HG02571 (cell line): ENCODE measurements around the gene SHH.
"Not testable (repeated sequence)": the region's sequence is repeated elsewhere in the genome, so short reads cannot be mapped to it uniquely, and the experiment has no call there.

ENCODE experiments used
- ATAC-seq: cut with Tn5 transposase; IDR thresholded peaks from one replicate; pipeline ENCODE4 v1.9.1; 2021; ENCODE audit warnings: mild to moderate bottlenecking, moderate library complexity; ENCODE audit not compliant: unreplicated experiment

Gene SHH

GRCh38 chr7:155843426-155844018, 31.3 kb upstream of the SHH start:
- ATAC-seq, result no peak

GRCh38 chr7:155842496-155843265, 30.4 kb upstream of the SHH start:
- ATAC-seq, result no peak

DNA sequence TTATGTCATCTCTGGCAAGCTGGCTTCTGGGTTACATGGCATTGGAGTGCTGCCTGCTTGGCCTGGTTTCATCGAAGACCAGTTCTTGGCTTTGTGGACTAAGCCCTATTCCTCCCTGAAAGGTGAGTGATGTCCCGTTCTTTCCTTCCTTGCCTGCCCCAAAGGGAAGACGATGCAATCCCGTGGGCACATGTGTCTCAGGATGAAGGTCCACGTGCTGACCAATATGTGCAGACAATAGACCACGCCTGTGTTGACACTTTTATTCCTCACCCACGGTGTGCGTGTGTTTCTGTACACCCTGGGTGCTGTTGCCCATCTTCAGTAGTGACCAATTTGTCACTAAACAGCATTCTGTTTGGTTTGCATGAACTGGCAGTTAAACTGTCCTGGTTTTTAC, 28.6 kb upstream of the SHH start:
- ATAC-seq, result no peak

DNA sequence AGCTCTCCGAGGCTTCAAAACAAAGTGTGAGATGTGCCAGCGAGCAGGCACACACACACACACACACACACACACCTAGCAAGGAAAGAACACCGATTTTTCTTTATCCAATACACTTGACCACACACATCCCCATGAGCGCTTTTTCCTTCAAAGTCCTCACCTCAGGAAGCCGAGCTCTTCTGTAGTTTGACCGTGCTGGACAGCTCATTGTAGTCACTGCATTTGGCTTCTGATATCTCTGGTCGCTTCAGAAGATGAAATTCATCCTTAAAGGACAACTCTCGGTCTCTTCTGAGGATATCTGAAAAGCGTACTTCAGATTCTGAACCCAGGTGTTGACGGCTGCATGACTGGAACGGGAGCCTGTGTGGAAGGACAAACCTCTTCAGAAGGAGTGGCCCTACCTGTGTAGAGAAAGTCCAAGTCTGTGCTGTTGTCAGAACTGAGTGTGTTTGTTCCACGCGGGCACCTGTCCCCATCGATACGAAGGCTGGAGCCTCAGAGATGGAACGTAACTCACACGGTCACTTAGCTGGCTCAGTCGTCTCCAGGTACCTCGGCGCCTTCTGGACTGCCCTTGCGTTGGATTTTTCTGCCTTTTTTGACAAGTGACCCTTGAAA, 28.1 kb upstream of the SHH start:
- ATAC-seq, result no peak

DNA sequence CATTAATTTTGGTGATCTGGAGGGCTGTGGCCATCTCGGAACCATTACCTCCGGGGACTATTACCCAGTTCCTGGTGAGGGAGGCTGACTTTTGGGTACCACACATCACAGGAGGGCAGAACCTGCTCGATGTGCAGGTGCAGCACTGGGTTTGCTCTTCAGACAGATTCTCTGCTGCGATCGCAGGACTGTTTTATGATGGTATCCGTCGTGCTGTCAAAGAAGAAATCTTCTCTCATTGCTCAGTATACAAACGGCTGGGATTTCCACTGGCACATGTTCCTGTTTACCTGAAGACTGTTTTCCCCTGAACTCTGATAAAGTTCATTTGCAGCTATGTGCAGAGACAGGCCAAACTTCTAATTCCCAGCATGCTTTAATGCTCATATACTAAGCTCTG, 27.2 kb upstream of the SHH start:
- no peak for ATAC-seq

DNA sequence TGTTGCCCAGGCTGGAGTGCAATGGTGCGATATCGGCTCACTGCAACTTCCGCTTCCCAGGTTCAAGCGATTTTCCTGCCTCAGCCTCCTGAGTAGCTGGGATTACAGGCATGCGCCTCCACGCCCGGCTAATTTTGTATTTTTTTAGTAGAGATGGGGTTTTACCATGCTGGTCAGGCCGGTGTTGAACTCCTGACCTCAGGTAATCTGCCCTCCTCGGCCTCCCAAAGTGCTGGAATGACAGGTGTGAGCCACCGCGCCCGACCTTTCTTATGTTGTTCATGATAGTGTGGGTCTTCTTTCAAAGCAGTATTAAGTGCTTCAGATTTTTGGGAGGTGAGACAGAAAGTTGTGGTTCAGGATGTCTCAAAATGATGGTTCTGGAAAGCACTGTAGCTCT, 26.0 kb upstream of the SHH start:
- not testable (repeated sequence) for ATAC-seq

GRCh38 chr7:155837126-155837479, 24.8 kb upstream of the SHH start:
- ATAC-seq, result no peak

DNA sequence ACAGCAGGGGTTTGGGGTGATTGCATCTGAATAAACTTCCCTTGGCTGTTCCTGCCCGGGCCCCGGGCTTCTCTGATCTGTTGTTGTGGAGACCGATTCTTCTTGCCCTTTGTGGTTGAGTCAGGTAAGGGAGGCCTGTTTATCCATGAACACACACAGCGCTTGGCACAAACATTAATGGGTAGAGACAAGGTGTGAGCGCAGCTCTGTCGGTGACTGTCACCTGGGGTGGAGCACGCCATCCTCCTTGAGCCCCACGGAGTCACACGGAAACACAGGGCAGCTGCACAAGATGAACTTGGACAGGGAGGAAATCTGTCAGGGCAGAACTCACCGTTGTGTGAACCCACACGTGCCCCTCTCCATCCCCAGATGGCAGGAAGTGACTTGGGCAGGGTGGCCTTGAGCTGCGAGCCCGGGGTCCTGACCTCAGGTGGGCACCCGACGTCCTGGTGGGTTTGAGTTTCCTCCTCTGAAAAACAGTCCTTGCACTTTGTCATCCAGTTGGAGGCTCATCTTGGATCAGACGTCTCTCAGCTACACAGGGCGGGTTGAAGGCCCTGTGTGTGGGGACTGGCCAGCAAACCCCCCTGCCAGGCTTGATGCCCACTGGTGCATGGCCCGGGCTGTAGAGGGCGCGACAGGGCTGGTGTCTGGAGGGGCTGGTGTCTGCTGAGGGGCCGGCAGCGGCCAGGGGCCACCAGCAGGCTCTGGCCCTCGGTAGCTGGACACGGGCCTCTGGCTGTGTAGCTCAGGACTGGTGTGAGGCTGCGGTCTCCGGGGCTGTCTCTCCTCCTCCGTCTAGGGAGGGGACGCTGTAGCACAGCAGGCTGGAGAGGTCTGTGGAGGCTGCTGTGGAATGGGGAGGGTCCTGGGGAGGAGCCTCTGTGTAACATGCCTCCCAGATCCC, 24.2 kb upstream of the SHH start:
- ATAC-seq, result no peak

- no peak for ATAC-seq
These were observed 23.4 kb upstream of the SHH start for GRCh38 chr7:155835446-155836215.

DNA sequence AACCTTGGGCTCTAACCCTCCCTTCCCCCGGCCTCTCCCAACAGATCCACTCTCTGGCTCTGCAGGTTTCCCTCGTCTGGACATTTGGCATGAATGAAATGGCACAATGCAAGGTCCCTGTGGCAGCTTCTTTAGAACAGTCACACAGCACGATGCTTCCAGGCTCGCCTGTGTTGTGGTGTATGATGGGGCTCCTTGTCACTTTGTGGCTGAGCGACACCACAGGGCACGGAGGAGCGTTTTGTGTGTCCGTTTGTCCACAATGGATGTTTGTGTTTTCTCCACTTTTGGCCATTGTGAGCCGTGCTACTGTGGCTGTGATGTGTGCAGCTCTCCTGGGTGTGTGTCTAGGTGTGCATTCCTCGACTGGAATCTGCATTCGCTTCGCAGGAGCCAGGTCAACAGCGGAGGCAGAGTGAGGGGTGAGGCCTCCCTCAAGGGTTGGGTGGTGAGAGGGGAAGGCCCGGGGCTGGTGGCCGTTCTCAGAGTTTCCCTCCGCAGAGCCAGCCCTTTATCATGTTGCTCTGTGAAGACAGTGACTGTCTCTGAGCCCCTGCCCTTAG, 22.3 kb upstream of the SHH start:
- ATAC-seq, result no peak

DNA sequence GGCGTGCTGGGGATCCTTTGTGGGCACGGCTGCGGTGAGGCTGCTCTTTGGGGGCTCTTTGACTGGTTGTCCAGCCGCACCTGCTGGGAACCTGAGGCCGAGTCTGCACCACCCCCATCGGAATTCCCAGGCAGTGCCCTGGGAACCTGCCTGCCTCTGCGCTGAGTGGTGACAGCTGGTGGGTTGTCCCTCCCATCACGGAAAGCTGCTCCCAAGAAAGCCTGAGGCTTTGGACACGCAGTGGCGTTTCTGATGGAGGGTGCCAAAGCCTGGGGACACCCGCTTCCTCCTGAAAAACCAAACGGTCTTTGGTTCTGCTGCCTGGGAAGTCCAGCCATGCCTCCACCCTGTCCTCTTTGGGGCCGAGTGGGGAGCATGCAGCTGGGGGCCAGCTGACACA, 21.4 kb upstream of the SHH start:
- ATAC-seq, result no peak

DNA sequence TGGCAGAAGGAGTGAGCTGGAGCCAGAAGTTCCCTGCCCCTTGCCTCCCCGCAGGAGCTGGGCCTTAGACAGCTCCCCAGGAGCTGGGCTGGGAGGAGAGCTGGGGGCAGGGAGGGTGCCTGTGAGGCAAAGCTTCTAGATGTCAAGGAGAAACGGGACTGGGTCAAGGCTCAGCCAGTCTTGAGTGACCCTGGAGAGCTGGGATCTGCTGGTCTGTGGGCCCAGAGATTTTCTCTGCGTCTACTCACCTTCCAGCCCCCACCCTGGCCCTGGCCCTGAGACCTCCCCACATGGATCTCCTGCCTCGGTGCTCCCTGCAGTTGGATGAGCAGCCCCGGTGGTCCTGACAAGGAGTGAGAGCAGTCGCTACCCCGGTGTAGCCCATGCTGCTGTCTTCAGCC, 20.3 kb upstream of the SHH start:
- ATAC-seq, result no peak

DNA sequence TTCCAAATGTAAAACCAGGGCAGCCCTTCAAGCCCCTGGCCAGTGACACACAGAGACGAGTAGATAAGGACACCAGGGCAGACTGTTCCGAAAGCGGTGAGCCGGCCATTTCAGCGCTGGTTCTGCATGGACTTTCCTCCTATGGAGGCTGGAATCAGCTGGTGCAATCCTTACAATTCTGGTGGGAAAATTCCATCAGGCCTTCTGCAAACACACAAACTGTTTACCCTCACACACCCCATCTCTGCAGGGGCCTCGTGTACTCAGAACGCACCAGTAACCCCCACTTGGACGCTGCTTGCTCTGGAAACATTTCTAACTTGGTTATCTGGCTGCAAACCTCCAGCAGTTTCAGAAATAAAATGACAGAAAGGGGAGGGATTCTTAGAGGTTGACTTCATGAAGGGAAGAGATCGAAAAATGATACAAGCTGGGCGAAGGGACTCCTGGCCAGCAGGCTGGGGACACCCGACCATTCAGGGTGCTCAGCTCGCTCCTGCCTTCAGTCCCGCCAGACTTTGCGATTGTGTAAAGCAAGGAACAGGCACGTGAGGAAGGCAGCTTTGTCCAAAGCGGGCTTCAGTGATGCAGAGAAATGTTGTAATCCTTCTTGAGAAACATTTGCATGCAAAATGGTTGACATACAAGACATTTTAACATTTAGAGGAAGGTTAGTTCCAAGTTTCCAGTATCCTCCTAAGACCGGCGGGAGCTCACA, 19.7 kb upstream of the SHH start:
- no peak for ATAC-seq

DNA sequence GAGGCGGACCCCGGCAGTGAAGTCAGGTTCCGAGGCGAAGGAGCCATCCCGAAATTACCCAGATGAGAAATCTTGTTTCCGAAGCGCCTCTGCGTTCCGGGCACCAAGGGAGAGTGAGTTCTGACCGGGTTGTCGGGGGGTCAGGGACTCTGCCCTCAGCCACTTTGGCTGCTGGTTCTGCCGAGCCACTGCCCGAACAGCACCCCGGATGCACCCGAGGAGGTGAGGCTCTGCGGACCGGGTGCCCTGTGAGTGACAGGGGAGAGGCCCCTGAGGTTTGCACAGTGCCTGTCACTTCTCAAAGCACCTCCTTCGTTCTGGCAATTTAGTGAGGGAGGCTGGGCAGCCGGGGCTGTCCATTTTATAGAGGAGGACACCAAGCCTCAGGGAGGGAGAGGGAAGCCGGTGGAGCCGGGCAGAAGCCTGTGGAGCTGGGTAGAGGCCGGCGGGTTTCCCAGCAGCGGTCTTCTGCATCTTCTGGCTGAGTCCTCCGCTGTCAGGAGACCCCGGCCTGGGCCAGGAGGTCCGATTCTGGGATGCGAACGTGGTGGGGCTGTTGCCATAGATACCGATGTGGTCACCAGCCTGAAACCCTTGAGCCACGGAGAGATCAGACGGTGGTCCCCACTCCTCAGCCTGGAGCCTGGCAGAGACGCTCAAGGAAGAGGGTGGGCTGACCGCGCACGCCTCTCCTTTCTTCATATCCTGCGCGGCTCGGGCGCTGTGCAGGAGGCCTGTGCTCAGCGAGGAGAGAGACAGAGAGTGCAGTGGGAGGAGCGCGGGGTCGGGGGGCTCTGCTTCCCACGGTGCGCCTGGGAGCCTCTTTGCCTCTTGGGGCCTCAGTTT, 18.9 kb upstream of the SHH start:
- no peak for ATAC-seq

- no peak for ATAC-seq
These were observed 17.7 kb upstream of the SHH start for GRCh38 chr7:155829796-155830470.

DNA sequence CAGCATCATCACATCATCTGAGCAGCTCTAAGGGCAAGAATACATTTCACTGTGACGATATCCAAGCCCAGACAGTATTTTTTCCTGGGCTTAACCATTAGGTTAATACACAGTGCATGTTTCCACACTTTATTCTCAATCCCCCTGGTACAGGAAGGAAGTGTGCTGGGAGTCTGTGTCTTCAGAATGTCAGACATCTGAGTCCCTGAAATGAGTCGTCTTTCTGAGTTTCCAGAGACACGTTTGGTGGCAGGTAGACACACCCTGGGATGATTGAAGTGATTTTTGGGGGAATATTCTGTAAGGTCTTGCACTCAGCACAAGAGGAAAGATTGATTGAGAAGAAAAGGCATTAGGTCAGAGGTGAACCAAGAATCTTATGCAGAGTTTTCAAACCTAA, 13.1 kb upstream of the SHH start:
- ATAC-seq, result no peak

DNA sequence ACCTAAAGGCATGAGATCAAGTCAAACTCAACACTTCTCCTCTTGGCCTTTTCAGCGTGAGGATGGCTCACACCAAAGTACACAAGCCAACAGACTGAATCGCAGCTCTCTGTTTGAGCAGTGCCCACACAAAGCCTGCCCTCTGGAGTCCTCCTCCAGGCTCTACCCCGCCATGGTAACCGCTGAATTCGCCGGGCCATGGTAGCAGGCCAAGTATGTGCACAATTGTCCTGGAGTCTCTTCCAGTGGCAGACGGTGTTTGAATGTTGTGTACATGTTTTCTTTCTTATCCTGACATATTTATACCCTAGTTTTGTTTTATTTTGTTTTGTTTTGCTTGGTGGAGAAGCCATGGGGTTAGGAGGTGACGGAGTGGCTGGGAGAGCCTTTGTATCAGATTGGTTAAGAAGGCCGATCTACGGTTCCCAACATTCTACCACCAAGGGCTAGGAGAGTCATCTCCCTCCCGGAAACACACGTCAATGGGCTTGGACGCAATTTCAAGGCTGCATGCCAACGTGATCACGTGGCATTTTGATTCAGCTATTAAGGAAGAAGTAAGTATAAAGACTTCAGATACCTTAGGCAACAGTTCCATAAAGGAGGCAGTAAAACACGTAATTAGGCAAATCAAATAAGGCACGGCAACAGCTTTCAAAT, 12.1 kb upstream of the SHH start:
- no peak for ATAC-seq

DNA sequence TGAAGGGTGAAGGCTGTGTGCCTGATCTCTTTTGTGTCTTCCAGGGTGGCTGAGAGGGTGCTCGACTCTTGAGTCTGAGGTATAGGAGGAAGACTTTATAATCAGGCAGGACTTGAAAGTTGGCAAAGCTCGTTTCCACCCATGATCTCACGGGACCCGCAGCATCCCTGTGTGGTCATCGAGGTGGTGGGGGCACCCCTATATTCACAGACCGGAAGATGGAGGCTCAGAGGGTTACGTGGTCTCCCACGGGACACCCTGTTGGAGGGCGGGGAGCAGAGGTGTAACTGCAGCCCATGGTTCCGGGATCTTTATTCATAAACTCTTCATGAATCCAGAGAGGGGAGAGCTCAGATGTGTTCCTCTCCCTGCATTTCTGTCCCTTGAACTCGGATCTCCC, 9.6 kb upstream of the SHH start:
- no peak for ATAC-seq
